PC-9 (cell line): Measurements from ENCODE around the gene PTPRF. TPM values are rescaled to one million over a fixed set of nuclear protein-coding genes. Genes with fewer than 3 reads are reported as not detected.

Experiments
- BruUV-seq: library from RNA; stranded (reverse); fragments of 400-500 nt; replicated peaks from 2 replicates; lab custom pipeline; 2021; lab: Mats Ljungman, UMichigan
- CTCF ChIA-PET: fragments of 300-600 bp; sonication (Branson Sonifier 250); formaldehyde crosslinking; loops from one replicate; lab custom pipeline; 2022; ENCODE audit warnings: antibody characterized with exemption; lab: Charles Lee
- POLR2A ChIA-PET: fragments of 300-600 bp; sonication (Branson Sonifier 250); formaldehyde crosslinking; loops from one replicate; lab custom pipeline; 2022; ENCODE audit warnings: antibody characterized with exemption; ENCODE audit not compliant: unreplicated experiment; lab: Charles Lee
- DNase-seq, 2 experiments: peaks; one replicate each; pipeline versions ENCODE4 v3.0.0 to v3.0.0-alpha.2; 2015 to 2022; ENCODE audit warnings: mixed read lengths in 1 of 2
- H2AFZ ChIP-seq: fragments of 200-600 bp; sonication (generic); 2 replicates; pipeline ENCODE4 v1.8.1; 2017; ENCODE audit warnings: antibody characterized with exemption
- H3F3A ChIP-seq: fragments of 200-600 bp; sonication (generic); 2 replicates; pipeline ENCODE4 v1.8.1; 2017; ENCODE audit warnings: antibody characterized with exemption, mild to moderate bottlenecking, low read depth; ENCODE audit not compliant: insufficient read depth
- H3K27ac ChIP-seq: fragments of 200-600 bp; sonication (generic); 2 replicates; pipeline ENCODE4 v1.6.1; 2016; ENCODE audit warnings: mixed run types
- H3K27me3 ChIP-seq: fragments of 200-600 bp; sonication (generic); 2 replicates; pipeline ENCODE4 v1.6.1; 2016; ENCODE audit warnings: low read depth, mixed run types; ENCODE audit not compliant: insufficient read depth
- H3K36me3 ChIP-seq: fragments of 200-600 bp; sonication (generic); 2 replicates; pipeline ENCODE4 v1.6.1; 2016; ENCODE audit warnings: low read depth, mixed run types
- H3K4me1 ChIP-seq: fragments of 200-600 bp; sonication (generic); replicated peaks from 2 replicates; pipeline ENCODE4 v1.6.1; 2016; ENCODE audit warnings: mixed run types; ENCODE audit not compliant: insufficient read depth
- H3K4me2 ChIP-seq: fragments of 200-600 bp; sonication (generic); 2 replicates; pipeline ENCODE4 v1.6.1; 2017; ENCODE audit warnings: mixed run types
- H3K4me3 ChIP-seq: fragments of 200-600 bp; sonication (generic); 2 replicates; pipeline ENCODE4 v1.6.1; 2016; ENCODE audit warnings: mixed run types
- H3K79me2 ChIP-seq: fragments of 200-600 bp; sonication (generic); 2 replicates; pipeline ENCODE4 v1.6.1; 2017; ENCODE audit warnings: low read depth, mixed run types
- H3K9me2 ChIP-seq: fragments of 200-600 bp; sonication (generic); 2 replicates; pipeline ENCODE4 v1.8.1; 2017; ENCODE audit warnings: mild to moderate bottlenecking; ENCODE audit not compliant: insufficient read depth
- H3K9me3 ChIP-seq: fragments of 200-600 bp; sonication (generic); 2 replicates; pipeline ENCODE4 v1.8.1; 2016; ENCODE audit warnings: low read depth; ENCODE audit not compliant: insufficient read depth
- H4K20me1 ChIP-seq: fragments of 200-600 bp; sonication (generic); 2 replicates; pipeline ENCODE4 v1.8.1; 2017; ENCODE audit not compliant: insufficient read depth
- EZH2 ChIP-seq: fragments of 200-600 bp; sonication (generic); IDR thresholded peaks from 2 replicates; pipeline ENCODE4 v1.8.0; 2017; ENCODE audit warnings: antibody characterized with exemption, low read depth
- intact Hi-C: fragments of 100-400 bp; cut with micrococcal nuclease; formaldehyde crosslinking; loops from one replicate; pipeline ENCODE4 v1.10.0; 2022; ENCODE audit not compliant: unreplicated experiment
- total RNA-seq: library from RNA; stranded (reverse); gene quantifications from 2 replicates; pipeline ENCODE4 v1.2.3, GENCODE V29; 2021
- TF ChIP-seq, protein P1 (sequence below): fragments of 200-600 bp; sonication (generic); conservative IDR thresholded peaks from 2 replicates; pipeline ENCODE4 v1.6.1; 2017; ENCODE audit warnings: mixed run types, antibody characterized with exemption, mild to moderate bottlenecking, moderate library complexity

The PTPRF gene
- total RNA-seq, 1 experiment from 2014 or later: 359 TPM

DNA sequence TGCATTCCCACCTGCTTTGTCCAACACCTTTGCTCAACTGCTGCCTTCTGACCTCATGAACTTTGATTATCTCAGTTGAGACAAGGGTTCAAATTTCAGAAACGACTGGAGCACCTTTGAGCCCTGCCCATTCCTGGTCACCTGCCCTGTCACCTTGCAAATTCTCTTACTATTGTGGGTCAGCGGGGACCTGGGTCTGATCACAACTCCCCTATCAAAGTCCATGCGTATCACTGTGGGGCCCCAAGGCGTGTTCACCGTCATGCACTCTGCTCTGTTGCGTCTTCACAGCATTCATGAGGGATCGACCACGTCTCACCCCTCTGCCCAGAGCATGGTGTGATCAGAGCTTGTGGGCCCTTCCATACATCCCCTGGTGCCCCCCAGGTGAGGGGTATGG, 12.9 kb downstream of the PTPRF start:
- Histone ChIP-seq H3K4me3 (no peak overlapping the region), H3K27me3 (no peaks in the 10 kb centered on the region), H3K4me2 (no peak overlapping the region), H3K36me3 (peaks cover 23% of the 10 kb centered on the region), H4K20me1 (no peaks in the 10 kb centered on the region), H3K79me2 (peaks cover 87% of the 10 kb centered on the region), H2AFZ (no peak overlapping the region), H3K9me3 (no peaks in the 10 kb centered on the region), H3K4me1 (peaks cover 36% of the 10 kb centered on the region), H3F3A (peaks cover 18% of the 10 kb centered on the region; the same call in 1 of the 2 replicates), H3K9me2 (no peaks in the 10 kb centered on the region), H3K27ac (no peak overlapping the region)
- ChIA-PET POLR2A (no interaction called here), CTCF (no interaction called here)
- no TSS peak for BruUV-seq
- no peak for DNase-seq
- TF ChIP-seq EZH2: no peak
- TF ChIP-seq, protein P1, sequence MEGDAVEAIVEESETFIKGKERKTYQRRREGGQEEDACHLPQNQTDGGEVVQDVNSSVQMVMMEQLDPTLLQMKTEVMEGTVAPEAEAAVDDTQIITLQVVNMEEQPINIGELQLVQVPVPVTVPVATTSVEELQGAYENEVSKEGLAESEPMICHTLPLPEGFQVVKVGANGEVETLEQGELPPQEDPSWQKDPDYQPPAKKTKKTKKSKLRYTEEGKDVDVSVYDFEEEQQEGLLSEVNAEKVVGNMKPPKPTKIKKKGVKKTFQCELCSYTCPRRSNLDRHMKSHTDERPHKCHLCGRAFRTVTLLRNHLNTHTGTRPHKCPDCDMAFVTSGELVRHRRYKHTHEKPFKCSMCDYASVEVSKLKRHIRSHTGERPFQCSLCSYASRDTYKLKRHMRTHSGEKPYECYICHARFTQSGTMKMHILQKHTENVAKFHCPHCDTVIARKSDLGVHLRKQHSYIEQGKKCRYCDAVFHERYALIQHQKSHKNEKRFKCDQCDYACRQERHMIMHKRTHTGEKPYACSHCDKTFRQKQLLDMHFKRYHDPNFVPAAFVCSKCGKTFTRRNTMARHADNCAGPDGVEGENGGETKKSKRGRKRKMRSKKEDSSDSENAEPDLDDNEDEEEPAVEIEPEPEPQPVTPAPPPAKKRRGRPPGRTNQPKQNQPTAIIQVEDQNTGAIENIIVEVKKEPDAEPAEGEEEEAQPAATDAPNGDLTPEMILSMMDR: no peak
- intact Hi-C loops: no loop called here

DNA sequence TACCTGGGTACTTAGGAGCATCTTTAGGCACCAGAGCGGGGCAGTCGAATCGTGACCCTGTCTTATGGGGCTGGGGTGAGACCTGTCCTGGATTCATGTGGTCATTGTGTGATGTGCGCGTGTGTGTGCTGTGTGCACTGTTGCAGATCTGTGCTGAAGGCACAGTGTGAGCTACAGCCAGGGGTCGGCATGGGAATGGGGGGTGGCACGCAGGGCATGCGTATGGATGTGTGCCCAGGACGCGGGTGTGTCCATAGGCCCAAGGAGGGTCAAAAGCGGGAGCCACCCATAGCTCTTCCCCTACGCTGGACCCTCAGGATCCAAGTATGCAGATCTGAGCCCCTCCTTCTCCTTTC, 14.6 kb downstream of the PTPRF start:
- H3K79me2 ChIP-seq: peaks cover 71% of the 10 kb centered on the region
- no peak overlapping the region for H3K27ac ChIP-seq

DNA sequence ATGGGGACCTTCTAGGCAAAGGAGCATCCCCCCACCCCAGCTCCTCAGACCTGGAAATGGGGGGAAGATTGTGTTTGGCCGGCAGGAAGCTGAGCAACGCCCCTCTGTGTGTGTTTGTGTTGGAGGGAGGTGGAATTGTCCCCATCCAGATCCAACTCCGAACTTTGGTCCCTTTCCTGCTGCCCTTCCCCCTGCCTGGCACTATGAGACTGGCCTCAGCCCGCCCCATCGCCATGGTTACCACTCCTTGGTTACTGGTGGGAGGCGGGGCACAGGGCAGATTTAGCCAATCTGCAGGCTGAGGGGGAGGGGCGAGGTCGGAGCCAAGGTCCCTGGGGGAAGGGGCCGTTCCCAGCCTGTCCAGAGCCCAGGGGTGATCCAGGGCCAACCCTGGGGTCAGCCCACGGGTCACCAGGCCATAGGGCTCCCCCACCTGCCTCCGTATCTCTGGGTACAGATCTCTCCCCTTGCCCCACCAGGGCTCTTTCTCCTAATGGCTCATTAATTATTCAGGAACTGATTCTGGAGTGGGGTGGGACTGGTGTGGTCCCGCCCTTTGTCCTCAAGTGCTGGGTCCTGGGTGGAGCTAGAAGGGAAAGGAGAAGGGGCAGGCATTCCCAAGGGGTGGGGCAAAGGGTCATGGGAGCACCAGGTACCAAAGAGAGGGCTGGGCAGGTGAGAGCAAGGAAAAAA, 15.2 kb downstream of the PTPRF start:
- Histone ChIP-seq H3K27ac (no peak overlapping the region), H3K4me2 (peak overlapping the region; percentile 34), H3K27me3 (no peaks in the 10 kb centered on the region), H3K9me2 (no peaks in the 10 kb centered on the region), H4K20me1 (no peaks in the 10 kb centered on the region), H3K36me3 (0 out of 2 replicates have a peak, but pooled peaks cover 5% of the 10 kb centered on the region), H3K4me1 (peaks cover 57% of the 10 kb centered on the region), H2AFZ (no peak overlapping the region), H3F3A (peaks cover 26% of the 10 kb centered on the region), H3K4me3 (no peak overlapping the region), H3K9me3 (no peaks in the 10 kb centered on the region), H3K79me2 (peaks cover 71% of the 10 kb centered on the region)
- intact Hi-C loops: no loop called here
- DNase-seq: peak in 1 of 2 experiments; percentile 37
- ChIA-PET CTCF (no interaction called here), POLR2A (no interaction called here)
- TF ChIP-seq EZH2: no peak
- TF ChIP-seq, protein P1: no peak
- no TSS peak for BruUV-seq

More for the DNA sequence above, 14.6 kb downstream of the PTPRF start:
- Histone ChIP-seq H3F3A (peaks cover 21% of the 10 kb centered on the region), H4K20me1 (no peaks in the 10 kb centered on the region), H3K4me3 (no peak overlapping the region), H3K9me2 (no peaks in the 10 kb centered on the region), H3K4me2 (peak overlapping the region; percentile 34), H3K4me1 (peaks cover 51% of the 10 kb centered on the region), H3K9me3 (no peaks in the 10 kb centered on the region), H2AFZ (no peak overlapping the region), H3K27me3 (no peaks in the 10 kb centered on the region), H3K36me3 (0 out of 2 replicates have a peak, but pooled peaks cover 7% of the 10 kb centered on the region)
- BruUV-seq: no TSS peak
- ChIA-PET POLR2A (no interaction called here), CTCF (no interaction called here)
- no peak for DNase-seq
- intact Hi-C loops: no loop called here
- TF ChIP-seq EZH2: no peak
- TF ChIP-seq, protein P1: no peak
